ENCODE results near the gene CCDC34. TPM values are rescaled to one million over a fixed set of nuclear protein-coding genes. Genes with fewer than 3 reads are reported as not detected.

The CCDC34 gene
- total and polyA plus RNA-seq, 8 donors = 0.89 to 65.8 (median 7.0) TPM; not detected in 1

- H3K4me3 ChIP-seq = no peak overlapping the region
- H3K9me3 ChIP-seq = no peaks in the 10 kb centered on the region
- H3K4me1 ChIP-seq = peaks cover 0 to 21% (median 8%) of the 10 kb centered on the region in 4 donors
- TF ChIP-seq EP300 (IDR thresholded peaks at IDR 0.05) (no peak), POLR2AphosphoS5 (IDR thresholded peaks at IDR 0.05) (no peak), POLR2A (IDR thresholded peaks at IDR 0.05) (no peak), CTCF (IDR thresholded peaks at IDR 0.05) (no peak)
- H3K27me3 ChIP-seq = no peaks in the 10 kb centered on the region
- no peaks in the 10 kb centered on the region for H3K36me3 ChIP-seq
- DNase-seq = no peak
- WGBS, 5 donors = 92 to 95% (median 94%) methylated on average over 2 of the region's 2 CpGs
- no peak overlapping the region for H3K27ac ChIP-seq
- intact Hi-C loops (cut with DNase I; ENCODE audit: low total_unique reads) = no loop called here
Observed at GRCh38 chr11:27353593-27354358, 9.2 kb downstream of the CCDC34 start.

GRCh38 chr11:27352781-27353180, 10.2 kb downstream of the CCDC34 start:
- WGBS, 5 donors = 81 to 94% (median 91%) methylated on average over 2 of the region's 2 CpGs
- Histone ChIP-seq H3K9me3 (no peaks in the 10 kb centered on the region), H3K36me3 (no peaks in the 10 kb centered on the region), H3K27me3 (no peaks in the 10 kb centered on the region), H3K27ac (no peak overlapping the region), H3K4me3 (no peak overlapping the region), H3K4me1 (peaks cover 0 to 25% (median 11%) of the 10 kb centered on the region in 4 donors)
- intact Hi-C loops (cut with DNase I; ENCODE audit: low total_unique reads) = no loop called here
- no peak for DNase-seq
- TF ChIP-seq POLR2AphosphoS5 (IDR thresholded peaks at IDR 0.05) = no peak
- TF ChIP-seq EP300 (IDR thresholded peaks at IDR 0.05) = no peak
- no peak for TF ChIP-seq POLR2A (IDR thresholded peaks at IDR 0.05)
- TF ChIP-seq CTCF (IDR thresholded peaks at IDR 0.05) = no peak

GRCh38 chr11:27350511-27350910, 12.5 kb downstream of the CCDC34 start:
- DNase-seq = no peak
- H3K36me3 ChIP-seq = no peaks in the 10 kb centered on the region
- H3K4me1 ChIP-seq = peaks cover 0 to 24% (median 11%) of the 10 kb centered on the region in 4 donors
- TF ChIP-seq CTCF (IDR thresholded peaks at IDR 0.05) (no peak), POLR2AphosphoS5 (IDR thresholded peaks at IDR 0.05) (no peak), POLR2A (IDR thresholded peaks at IDR 0.05) (no peak), EP300 (IDR thresholded peaks at IDR 0.05) (no peak)
- H3K9me3 ChIP-seq = no peaks in the 10 kb centered on the region
- intact Hi-C loops (cut with DNase I; ENCODE audit: low total_unique reads) = no loop called here
- H3K27ac ChIP-seq = peak overlapping the region in 1 of 5 donors; percentile 2
- no peaks in the 10 kb centered on the region for H3K27me3 ChIP-seq
- no peak overlapping the region for H3K4me3 ChIP-seq

- Histone ChIP-seq H3K27ac (peak overlapping the region in 1 of 5 donors; percentile 2), H3K4me3 (no peak overlapping the region), H3K27me3 (no peaks in the 10 kb centered on the region), H3K9me3 (no peaks in the 10 kb centered on the region), H3K36me3 (no peaks in the 10 kb centered on the region), H3K4me1 (peaks cover 0 to 22% (median 11%) of the 10 kb centered on the region in 4 donors)
- TF ChIP-seq POLR2A (IDR thresholded peaks at IDR 0.05) (no peak), CTCF (IDR thresholded peaks at IDR 0.05) (no peak), POLR2AphosphoS5 (IDR thresholded peaks at IDR 0.05) (no peak), EP300 (IDR thresholded peaks at IDR 0.05) (no peak)
- intact Hi-C loops (cut with DNase I; ENCODE audit: low total_unique reads) = no loop called here
- WGBS, 5 donors = 77 to 87% (median 84%) methylated on average over 2 of the region's 2 CpGs
- no peak for DNase-seq
Observed at GRCh38 chr11:27349919-27350318, 13.1 kb downstream of the CCDC34 start.

Measured in stomach (tissue), 9 donors.